ENCODE data around the gene NT5C1A.

DNA sequence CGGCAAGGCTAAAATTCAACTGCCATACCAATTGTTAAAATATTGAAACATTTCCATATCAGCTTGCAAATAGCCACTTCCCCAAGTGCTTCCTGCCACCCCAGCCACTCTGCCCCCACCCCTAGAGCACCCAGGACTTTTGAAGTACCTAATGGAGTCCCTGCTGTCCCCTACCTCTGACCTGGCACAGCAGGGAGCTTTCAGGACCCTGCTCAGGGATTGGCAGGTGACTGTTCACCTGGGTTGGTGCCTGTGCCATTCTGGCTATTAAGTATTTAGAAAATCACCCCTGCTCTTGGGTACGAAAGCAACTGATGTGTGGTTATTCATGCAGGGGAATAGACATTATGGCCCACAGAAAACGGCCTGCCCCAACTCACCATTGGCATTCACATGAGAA, 28.4 kb upstream of the NT5C1A start:
- TF ChIP-seq, protein P1, sequence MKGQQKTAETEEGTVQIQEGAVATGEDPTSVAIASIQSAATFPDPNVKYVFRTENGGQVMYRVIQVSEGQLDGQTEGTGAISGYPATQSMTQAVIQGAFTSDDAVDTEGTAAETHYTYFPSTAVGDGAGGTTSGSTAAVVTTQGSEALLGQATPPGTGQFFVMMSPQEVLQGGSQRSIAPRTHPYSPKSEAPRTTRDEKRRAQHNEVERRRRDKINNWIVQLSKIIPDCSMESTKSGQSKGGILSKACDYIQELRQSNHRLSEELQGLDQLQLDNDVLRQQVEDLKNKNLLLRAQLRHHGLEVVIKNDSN (IDR thresholded peaks at IDR 0.05) = no peak
- TF ChIP-seq TAF1 (IDR thresholded peaks at IDR 0.05; ENCODE audit: low read depth) = no peak
